ENCODE measurements around the gene SLC30A2.

The SLC30A2 gene

DNA sequence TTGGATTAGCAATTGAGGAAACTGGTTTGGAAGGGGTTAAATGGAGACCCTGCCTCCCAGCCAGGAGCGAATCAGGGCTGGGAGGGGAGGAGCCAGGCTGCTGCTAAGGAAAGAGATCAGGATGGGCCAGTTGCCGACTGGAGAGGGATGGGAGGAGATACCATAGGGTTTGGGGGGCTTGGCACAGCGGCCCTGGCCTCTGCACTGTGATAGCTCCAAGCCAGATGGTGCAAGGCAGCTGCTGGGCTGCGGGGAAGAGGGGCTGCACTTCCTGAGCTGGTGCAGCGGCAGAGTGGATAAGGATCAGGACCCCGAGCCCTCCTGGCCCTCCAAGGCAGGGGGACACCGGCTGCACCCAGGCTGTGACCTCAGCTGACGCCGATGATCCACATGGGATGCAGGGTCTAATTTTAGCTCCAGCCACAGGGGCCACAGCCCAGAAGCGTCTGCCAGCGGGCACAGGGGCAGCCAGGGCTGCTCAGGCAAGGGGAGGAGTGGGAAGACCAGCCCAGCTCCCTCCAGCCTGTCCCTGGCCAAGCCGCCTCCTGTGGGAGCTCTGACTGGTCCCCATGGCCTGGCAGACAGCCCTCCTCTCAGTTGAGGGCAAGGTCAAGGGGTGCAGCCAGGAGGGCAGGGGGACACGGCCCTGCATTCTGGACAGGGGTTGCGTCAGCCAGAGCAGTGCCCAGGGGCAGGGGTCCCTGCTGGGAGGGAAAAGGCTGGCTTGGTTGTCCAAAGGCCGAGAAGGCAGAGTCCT is 24.1 kb downstream of the SLC30A2 start, which contains the start of gene EXTL1:
EXTL1 (plus strand) TSS at position 129 of the 757 bp plus-strand sequence. CDS start 872 bp downstream, outside the sequence.
- TF ChIP-seq, protein P1, sequence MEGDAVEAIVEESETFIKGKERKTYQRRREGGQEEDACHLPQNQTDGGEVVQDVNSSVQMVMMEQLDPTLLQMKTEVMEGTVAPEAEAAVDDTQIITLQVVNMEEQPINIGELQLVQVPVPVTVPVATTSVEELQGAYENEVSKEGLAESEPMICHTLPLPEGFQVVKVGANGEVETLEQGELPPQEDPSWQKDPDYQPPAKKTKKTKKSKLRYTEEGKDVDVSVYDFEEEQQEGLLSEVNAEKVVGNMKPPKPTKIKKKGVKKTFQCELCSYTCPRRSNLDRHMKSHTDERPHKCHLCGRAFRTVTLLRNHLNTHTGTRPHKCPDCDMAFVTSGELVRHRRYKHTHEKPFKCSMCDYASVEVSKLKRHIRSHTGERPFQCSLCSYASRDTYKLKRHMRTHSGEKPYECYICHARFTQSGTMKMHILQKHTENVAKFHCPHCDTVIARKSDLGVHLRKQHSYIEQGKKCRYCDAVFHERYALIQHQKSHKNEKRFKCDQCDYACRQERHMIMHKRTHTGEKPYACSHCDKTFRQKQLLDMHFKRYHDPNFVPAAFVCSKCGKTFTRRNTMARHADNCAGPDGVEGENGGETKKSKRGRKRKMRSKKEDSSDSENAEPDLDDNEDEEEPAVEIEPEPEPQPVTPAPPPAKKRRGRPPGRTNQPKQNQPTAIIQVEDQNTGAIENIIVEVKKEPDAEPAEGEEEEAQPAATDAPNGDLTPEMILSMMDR (IDR thresholded peaks at IDR 0.05; ENCODE audit: low read depth, low read length): no peak
- no peak for DNase-seq (ENCODE audit: extremely low read depth, low read depth)

DNA sequence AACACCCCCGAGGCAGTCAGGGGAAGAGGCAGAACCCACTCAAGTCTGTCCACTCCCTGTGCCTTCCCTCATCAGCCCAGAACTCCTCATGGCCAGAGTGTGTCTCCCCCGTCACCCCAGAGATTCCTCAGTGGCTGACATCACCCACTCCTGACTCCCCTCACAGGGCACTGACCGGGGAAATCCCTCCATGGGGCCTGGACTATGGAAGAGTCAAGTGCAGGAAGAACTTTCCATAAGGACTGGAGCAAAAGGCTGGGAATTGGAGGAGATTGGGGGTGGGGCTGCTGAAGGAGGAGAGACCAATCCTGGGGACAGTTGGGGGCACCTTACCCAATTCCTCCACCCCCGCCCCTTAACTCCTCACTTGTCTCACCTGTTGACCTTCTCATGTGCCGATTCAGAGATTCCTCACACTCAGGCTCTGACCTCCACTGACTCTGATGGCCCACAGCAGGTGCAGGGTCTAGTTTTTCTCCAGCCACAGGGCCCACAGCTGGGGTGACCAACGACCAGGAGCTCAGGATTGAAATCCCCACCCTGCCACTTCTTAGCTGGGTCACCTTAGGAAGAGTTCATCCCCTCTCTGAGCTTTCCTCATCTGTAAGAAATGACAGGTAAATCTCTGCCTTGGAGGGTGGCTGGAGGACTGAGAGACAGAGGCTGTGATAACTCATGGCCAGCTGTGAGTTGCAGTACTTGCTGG is 24.8 kb downstream of the SLC30A2 start:
- DNase-seq (ENCODE audit: extremely low read depth, low read depth): no peak
- TF ChIP-seq, protein P1 (IDR thresholded peaks at IDR 0.05; ENCODE audit: low read depth, low read length): no peak

DNA sequence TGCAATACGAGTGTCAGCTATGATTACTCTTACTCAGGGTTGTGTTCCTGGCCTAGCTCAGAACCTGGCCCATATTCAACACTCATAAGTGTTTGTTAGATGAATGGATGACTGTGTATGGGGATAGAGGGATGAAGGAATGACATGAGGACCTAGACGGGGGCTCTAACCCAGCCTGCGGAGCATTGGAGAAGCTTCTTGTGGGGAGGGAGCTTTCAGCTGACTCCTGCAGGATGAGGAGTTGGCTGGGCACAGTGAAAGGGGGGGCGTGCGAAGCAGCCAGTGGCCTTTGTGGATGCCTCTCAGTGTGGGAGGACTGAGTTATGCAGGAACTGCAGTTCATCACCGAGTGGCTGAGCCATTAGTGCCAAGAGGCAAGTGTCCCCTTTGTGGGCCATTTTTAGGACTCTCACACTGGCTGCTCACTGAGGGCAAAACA is 25.6 kb downstream of the SLC30A2 start:
- DNase-seq (ENCODE audit: extremely low read depth, low read depth): no peak
- TF ChIP-seq, protein P1 (IDR thresholded peaks at IDR 0.05; ENCODE audit: low read depth, low read length): no peak

DNA sequence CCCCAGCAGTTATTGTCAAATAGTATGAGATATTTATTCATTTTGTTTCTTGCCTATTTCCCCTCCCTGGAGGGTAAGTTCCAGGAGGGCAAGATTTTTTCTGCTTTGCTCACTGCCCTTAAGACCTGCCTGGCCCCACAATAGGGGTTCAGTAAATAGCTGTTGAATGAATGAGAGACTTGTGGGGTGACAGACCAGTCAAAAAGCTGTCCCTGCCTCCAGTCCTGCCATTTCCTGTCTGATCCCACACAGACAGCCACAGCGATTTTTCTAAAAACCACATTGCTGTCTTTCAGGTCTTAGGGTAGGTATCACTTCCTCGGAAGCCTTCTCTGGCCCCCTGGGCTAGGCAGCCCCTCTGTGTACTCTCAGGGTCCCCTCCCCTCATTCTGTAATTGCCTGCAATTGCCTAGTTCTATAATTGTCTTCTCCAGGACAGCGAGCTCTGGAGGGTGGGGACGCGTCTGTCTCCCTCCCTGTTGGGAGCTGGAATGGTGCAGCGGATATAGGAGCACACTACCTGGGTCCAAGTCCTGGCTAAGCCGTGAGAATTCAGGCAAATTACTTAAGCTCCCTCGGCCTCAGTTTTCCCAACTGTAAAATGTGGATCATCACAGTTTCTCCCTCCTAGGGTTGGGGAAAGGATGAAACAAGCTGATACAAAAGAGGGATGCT is 26.1 kb downstream of the SLC30A2 start:
- no peak for DNase-seq (ENCODE audit: extremely low read depth, low read depth)
- TF ChIP-seq, protein P1 (IDR thresholded peaks at IDR 0.05; ENCODE audit: low read depth, low read length): no peak

DNA sequence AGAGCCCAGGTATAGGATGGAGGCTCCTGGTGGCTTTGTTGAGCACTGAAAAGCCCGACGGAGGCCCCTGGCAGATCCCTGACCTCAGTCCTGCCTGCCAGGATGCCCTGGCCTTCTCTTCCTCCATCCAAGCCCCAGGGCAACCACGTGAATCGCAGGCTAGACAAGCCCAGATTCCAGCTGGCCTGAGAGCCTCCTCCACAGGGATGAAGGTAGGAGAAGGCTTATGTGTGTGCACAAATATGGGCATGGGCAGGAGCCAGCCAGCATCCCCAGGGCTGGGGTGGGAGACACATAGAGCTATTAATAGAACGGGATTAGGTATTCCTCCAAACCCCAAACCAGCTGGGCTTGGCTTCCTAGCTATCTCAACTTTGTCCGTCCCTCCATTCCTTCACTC is 28.3 kb downstream of the SLC30A2 start:
- TF ChIP-seq, protein P1 (IDR thresholded peaks at IDR 0.05; ENCODE audit: low read depth, low read length): no peak
- no peak for DNase-seq (ENCODE audit: extremely low read depth, low read depth)

DNA sequence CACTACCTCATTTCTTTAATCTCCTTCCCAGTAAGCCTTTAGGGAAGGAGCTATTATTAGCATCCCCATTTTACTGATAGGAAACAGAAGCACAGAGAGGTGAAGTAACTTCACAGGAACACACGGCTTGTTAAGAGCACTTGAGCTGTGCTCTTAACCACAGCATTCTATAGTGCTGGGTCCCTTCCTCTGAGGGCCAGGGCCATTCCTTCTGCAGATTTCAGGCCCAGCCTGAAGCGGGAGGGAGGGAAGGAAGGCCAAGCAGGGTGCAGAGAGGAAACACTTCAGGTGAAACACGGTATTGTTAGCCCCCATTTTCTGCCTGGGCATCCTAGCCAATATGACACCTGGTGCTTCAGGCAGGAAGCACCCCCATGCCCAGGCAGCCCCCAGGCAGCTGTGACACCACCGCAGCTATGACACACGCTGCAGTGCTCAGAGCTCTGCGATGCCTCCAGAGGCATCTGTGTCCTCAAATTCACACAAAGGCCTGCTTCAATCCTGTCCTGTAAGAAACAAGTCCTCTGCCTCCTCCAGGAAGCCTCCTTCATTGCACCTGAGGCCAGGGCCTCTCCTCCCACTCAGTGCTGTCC is 28.9 kb downstream of the SLC30A2 start:
- TF ChIP-seq, protein P1 (IDR thresholded peaks at IDR 0.05; ENCODE audit: low read depth, low read length): no peak
- no peak for DNase-seq (ENCODE audit: extremely low read depth, low read depth)
